ENCODE data around the gene TF.
"Not testable (repeated sequence)": the region's sequence is repeated elsewhere in the genome, so short reads cannot be mapped to it uniquely, and the experiment has no call there.

The TF gene

GRCh38 chr3:133765256-133765655 lies 19.1 kb downstream of the TF start:
- Histone ChIP-seq H3K36me3 (ENCODE audit: insufficient read depth, low read length) (no peaks in the 10 kb centered on the region), H3K9me3 (ENCODE audit: control insufficient read depth, insufficient read depth, low read length) (no peaks in the 10 kb centered on the region), H3K4me1 (ENCODE audit: insufficient read depth, low read length) (no peaks in the 10 kb centered on the region), H3K9ac (ENCODE audit: low read depth, low read length) (no peak overlapping the region)

GRCh38 chr3:133767607-133768006 lies 21.4 kb downstream of the TF start:
- H3K9me3 ChIP-seq (ENCODE audit: control insufficient read depth, insufficient read depth, low read length), result no peaks in the 10 kb centered on the region
- H3K4me1 ChIP-seq (ENCODE audit: insufficient read depth, low read length), result no peaks in the 10 kb centered on the region
- no peaks in the 10 kb centered on the region for H3K36me3 ChIP-seq (ENCODE audit: insufficient read depth, low read length)

GRCh38 chr3:133769536-133769935 lies 23.3 kb downstream of the TF start:
- Histone ChIP-seq H3K36me3 (ENCODE audit: insufficient read depth, low read length) (no peaks in the 10 kb centered on the region), H3K9ac (ENCODE audit: low read depth, low read length) (no peak overlapping the region), H3K4me1 (ENCODE audit: insufficient read depth, low read length) (no peaks in the 10 kb centered on the region), H3K9me3 (ENCODE audit: control insufficient read depth, insufficient read depth, low read length) (no peaks in the 10 kb centered on the region)

More at GRCh38 chr3:133767607-133768006, 21.4 kb downstream of the TF start:
- no peak overlapping the region for H3K9ac ChIP-seq (ENCODE audit: low read depth, low read length)

GRCh38 chr3:133773732-133774131 lies 27.5 kb downstream of the TF start:
- Histone ChIP-seq H3K9ac (ENCODE audit: low read depth, low read length) (no peak overlapping the region), H3K36me3 (ENCODE audit: insufficient read depth, low read length) (no peaks in the 10 kb centered on the region), H3K9me3 (ENCODE audit: control insufficient read depth, insufficient read depth, low read length) (no peaks in the 10 kb centered on the region), H3K4me1 (ENCODE audit: insufficient read depth, low read length) (no peaks in the 10 kb centered on the region)

- H3K9me3 ChIP-seq (ENCODE audit: control insufficient read depth, insufficient read depth, low read length), result no peaks in the 10 kb centered on the region
- no peaks in the 10 kb centered on the region for H3K4me1 ChIP-seq (ENCODE audit: insufficient read depth, low read length)
- H3K36me3 ChIP-seq (ENCODE audit: insufficient read depth, low read length), result no peaks in the 10 kb centered on the region
- H3K9ac ChIP-seq (ENCODE audit: low read depth, low read length), result no peak overlapping the region
Measured at GRCh38 chr3:133775309-133775708, 29.1 kb downstream of the TF start.

GRCh38 chr3:133775835-133776234 lies 29.6 kb downstream of the TF start:
- Histone ChIP-seq H3K9ac (ENCODE audit: low read depth, low read length) (no peak overlapping the region), H3K9me3 (ENCODE audit: control insufficient read depth, insufficient read depth, low read length) (no peaks in the 10 kb centered on the region), H3K36me3 (ENCODE audit: insufficient read depth, low read length) (no peaks in the 10 kb centered on the region), H3K4me1 (ENCODE audit: insufficient read depth, low read length) (no peaks in the 10 kb centered on the region)

GRCh38 chr3:133776794-133777438 lies 30.7 kb downstream of the TF start:
- Histone ChIP-seq H3K36me3 (ENCODE audit: insufficient read depth, low read length) (no peaks in the 10 kb centered on the region), H3K4me1 (ENCODE audit: insufficient read depth, low read length) (no peaks in the 10 kb centered on the region)

GRCh38 chr3:133777807-133778568 lies 31.8 kb downstream of the TF start:
- no peaks in the 10 kb centered on the region for H3K36me3 ChIP-seq (ENCODE audit: insufficient read depth, low read length)
- no peaks in the 10 kb centered on the region for H3K9me3 ChIP-seq (ENCODE audit: control insufficient read depth, insufficient read depth, low read length)
- no peaks in the 10 kb centered on the region for H3K4me1 ChIP-seq (ENCODE audit: insufficient read depth, low read length)
- no peak overlapping the region for H3K9ac ChIP-seq (ENCODE audit: low read depth, low read length)

More at GRCh38 chr3:133776794-133777438, 30.7 kb downstream of the TF start:
- no peaks in the 10 kb centered on the region for H3K9me3 ChIP-seq (ENCODE audit: control insufficient read depth, insufficient read depth, low read length)
- no peak overlapping the region for H3K9ac ChIP-seq (ENCODE audit: low read depth, low read length)

- H3K9ac ChIP-seq (ENCODE audit: low read depth, low read length), result no peak overlapping the region
- H3K36me3 ChIP-seq (ENCODE audit: insufficient read depth, low read length), result no peaks in the 10 kb centered on the region
- H3K9me3 ChIP-seq (ENCODE audit: control insufficient read depth, insufficient read depth, low read length), result no peaks in the 10 kb centered on the region
Measured at GRCh38 chr3:133779626-133780203, 33.5 kb downstream of the TF start.

GRCh38 chr3:133780756-133781155 lies 34.6 kb downstream of the TF start:
- not testable (repeated sequence) for H3K36me3 ChIP-seq (ENCODE audit: insufficient read depth, low read length); H3K9ac ChIP-seq (ENCODE audit: low read depth, low read length); H3K9me3 ChIP-seq (ENCODE audit: control insufficient read depth, insufficient read depth, low read length); H3K4me1 ChIP-seq (ENCODE audit: insufficient read depth, low read length)

More at GRCh38 chr3:133779626-133780203, 33.5 kb downstream of the TF start:
- no peaks in the 10 kb centered on the region for H3K4me1 ChIP-seq (ENCODE audit: insufficient read depth, low read length)

- no peaks in the 10 kb centered on the region for H3K9me3 ChIP-seq (ENCODE audit: control insufficient read depth, insufficient read depth, low read length)
- no peak overlapping the region for H3K9ac ChIP-seq (ENCODE audit: low read depth, low read length)
- H3K36me3 ChIP-seq (ENCODE audit: insufficient read depth, low read length), result no peaks in the 10 kb centered on the region
- H3K4me1 ChIP-seq (ENCODE audit: insufficient read depth, low read length), result no peaks in the 10 kb centered on the region
Measured at GRCh38 chr3:133781570-133781969, 35.4 kb downstream of the TF start.

- H3K9ac ChIP-seq (ENCODE audit: low read depth, low read length), result no peak overlapping the region
- H3K4me1 ChIP-seq (ENCODE audit: insufficient read depth, low read length), result no peaks in the 10 kb centered on the region
- no peaks in the 10 kb centered on the region for H3K9me3 ChIP-seq (ENCODE audit: control insufficient read depth, insufficient read depth, low read length)
- no peaks in the 10 kb centered on the region for H3K36me3 ChIP-seq (ENCODE audit: insufficient read depth, low read length)
Measured at GRCh38 chr3:133782454-133782853, 36.3 kb downstream of the TF start.

- H3K9me3 ChIP-seq (ENCODE audit: control insufficient read depth, insufficient read depth, low read length), result no peaks in the 10 kb centered on the region
- H3K36me3 ChIP-seq (ENCODE audit: insufficient read depth, low read length), result no peaks in the 10 kb centered on the region
- H3K9ac ChIP-seq (ENCODE audit: low read depth, low read length), result no peak overlapping the region
- H3K4me1 ChIP-seq (ENCODE audit: insufficient read depth, low read length), result no peaks in the 10 kb centered on the region
Measured at GRCh38 chr3:133783762-133784161, 37.6 kb downstream of the TF start.

- H3K9me3 ChIP-seq (ENCODE audit: control insufficient read depth, insufficient read depth, low read length), result peaks cover 12% of the 10 kb centered on the region
- H3K9ac ChIP-seq (ENCODE audit: low read depth, low read length), result no peak overlapping the region
- no peaks in the 10 kb centered on the region for H3K4me1 ChIP-seq (ENCODE audit: insufficient read depth, low read length)
- H3K36me3 ChIP-seq (ENCODE audit: insufficient read depth, low read length), result no peaks in the 10 kb centered on the region
Measured at GRCh38 chr3:133788024-133788423, 41.8 kb downstream of the TF start.
